Upper lobe of right lung (tissue), 1 donor: ENCODE results near the gene ADNP. TPM values are rescaled to one million over a fixed set of nuclear protein-coding genes. Genes with fewer than 3 reads are reported as not detected.

ENCODE experiments used
- ATAC-seq: fragments of 200-7000 bp; cut with Tn5 transposase; one replicate; pipeline ENCODE4 v1.9.1; 2020; ENCODE audit warnings: mild to moderate bottlenecking, moderate library complexity
- DNase-seq: peaks from one replicate; pipeline ENCODE4 v3.0.0-alpha.2; 2020
- H3K27ac ChIP-seq: fragments of 200-600 bp; one replicate; pipeline ENCODE4 v1.8.0; 2022
- H3K27me3 ChIP-seq: fragments of 200-600 bp; one replicate; pipeline ENCODE4 v1.8.0; 2022; ENCODE audit warnings: mild to moderate bottlenecking
- H3K36me3 ChIP-seq: fragments of 200-600 bp; one replicate; pipeline ENCODE4 v1.8.0; 2022
- H3K4me1 ChIP-seq: fragments of 200-600 bp; one replicate; pipeline ENCODE4 v1.8.0; 2022
- H3K4me3 ChIP-seq: fragments of 200-600 bp; one replicate; pipeline ENCODE4 v1.8.0; 2022; ENCODE audit warnings: mild to moderate bottlenecking
- H3K9me3 ChIP-seq: fragments of 200-600 bp; one replicate; pipeline ENCODE4 v1.8.0; 2022
- CTCF ChIP-seq: fragments of 200-600 bp; IDR thresholded peaks from one replicate; pipeline ENCODE4 v1.8.0; 2022; ENCODE audit warnings: antibody characterized with exemption
- intact Hi-C: fragments of 100-400 bp; cut with DNase I; formaldehyde crosslinking; loops from one replicate; pipeline ENCODE4 v1.11.0; 2022
- total RNA-seq: library from RNA; stranded (reverse); fragmentation: NEBNext Ultra II Directional; extraction: Animal tissue kit (Norgen Biotek cat#: 25700); gene quantifications from one replicate; pipeline ENCODE4 v1.2.1, GENCODE V29; 2021
- donor health status: DM: no; HTN: yes; CAD: no; lungs with severe emphysema.

ADNP gene
- total RNA-seq, 1 donor from 2014 or later, result 54.1 TPM

DNA sequence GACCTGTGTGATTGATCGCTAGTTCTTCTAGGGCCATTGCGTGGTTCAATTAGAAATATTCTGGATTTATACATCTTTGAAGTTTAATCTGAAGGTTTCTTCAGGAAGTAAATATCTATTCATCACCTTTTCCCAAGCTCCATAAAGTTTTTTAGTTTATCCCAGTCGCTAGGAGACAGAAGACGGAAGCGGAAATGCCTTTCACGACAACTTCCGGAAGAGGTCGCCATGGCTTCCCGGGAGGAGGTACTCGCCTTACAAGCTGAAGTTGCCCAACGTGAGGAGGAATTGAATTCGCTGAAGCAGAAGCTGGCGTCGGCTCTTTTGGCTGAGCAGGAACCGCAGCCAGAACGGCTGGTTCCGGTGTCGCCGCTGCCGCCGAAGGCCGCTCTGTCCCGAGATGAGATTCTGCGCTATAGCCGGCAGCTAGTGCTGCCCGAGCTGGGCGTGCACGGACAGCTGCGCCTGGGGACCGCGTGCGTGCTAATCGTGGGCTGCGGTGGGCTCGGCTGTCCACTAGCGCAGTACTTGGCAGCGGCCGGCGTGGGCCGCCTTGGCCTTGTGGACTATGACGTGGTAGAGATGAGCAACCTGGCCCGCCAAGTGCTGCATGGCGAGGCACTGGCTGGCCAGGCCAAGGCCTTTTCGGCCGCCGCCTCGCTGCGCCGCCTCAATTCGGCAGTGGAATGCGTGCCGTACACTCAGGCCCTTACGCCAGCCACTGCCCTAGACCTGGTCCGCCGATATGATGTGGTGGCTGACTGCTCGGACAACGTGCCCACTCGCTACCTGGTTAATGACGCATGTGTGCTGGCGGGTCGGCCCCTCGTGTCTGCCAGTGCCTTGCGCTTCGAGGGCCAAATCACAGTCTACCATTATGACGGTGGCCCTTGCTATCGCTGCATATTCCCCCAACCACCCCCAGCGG is 27.6 kb upstream of the ADNP start, which contains the start of gene MOCS3:
Gene MOCS3 (plus strand): TSS at position 204 of the 928 bp plus-strand sequence. CDS start 25 bp downstream, at position 229.
- ATAC-seq (peak; percentile 89), DNase-seq (peak; percentile 85)
- no peaks in the 10 kb centered on the region for H3K27me3 ChIP-seq
- H3K36me3 ChIP-seq, result peaks cover 12% of the 10 kb centered on the region
- peak; percentile 13 for TF ChIP-seq CTCF
- H3K4me3 ChIP-seq, result peak within 1 kb of the TSS; percentile 77
- peaks cover 32% of the 10 kb centered on the region for H3K4me1 ChIP-seq
- H3K9me3 ChIP-seq, result no peaks in the 10 kb centered on the region
- H3K27ac ChIP-seq, result peak within 1 kb of the TSS; percentile 97
- intact Hi-C loops, result no loop called here

DNA sequence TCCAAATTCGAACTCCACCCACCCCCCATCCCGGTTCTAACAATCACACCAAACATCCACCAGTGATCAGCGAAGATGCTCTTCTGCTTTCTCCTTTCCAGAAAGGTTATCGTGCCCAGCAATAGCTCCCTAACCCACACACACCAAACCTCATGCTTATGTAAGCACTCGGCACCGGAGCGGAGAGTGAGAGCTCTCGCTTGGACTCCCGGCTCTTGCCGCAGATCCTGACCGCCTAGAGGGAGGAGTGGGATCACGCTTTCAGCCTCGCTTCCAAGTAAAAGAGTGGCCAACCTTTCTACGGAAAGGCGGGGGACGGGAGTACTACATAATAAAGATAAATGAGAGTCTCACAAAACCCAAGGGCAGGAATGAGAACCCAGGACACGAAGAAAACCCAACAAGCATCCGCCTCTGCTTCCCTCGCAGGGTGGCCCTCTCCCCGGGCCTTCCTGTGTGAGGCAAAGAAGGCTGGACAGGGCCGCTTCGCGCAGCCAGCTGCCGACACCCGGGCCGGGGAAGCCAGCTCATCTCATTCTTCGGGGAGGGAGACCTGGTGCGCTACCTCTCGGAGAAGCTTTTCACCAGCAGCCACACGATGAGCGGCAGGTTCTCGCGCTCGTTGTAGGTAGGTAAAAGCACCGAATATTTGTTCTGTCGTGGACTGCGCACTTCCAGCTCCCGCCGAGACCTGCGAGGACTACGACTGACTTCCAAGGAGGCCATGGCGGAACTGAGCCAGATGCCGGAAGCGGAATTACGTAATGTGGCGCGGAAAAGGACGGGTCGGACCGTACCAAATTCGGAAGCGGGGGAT is 26.8 kb upstream of the ADNP start, which contains the start of gene DPM1:
Gene DPM1 (minus strand): TSS at position 735 of the 817 bp plus-strand sequence. CDS start 9 bp downstream, at position 726.
- Histone ChIP-seq H3K36me3 (peaks cover 19% of the 10 kb centered on the region), H3K4me1 (peaks cover 32% of the 10 kb centered on the region), H3K4me3 (peak within 1 kb of the TSS; percentile 77), H3K27ac (peak within 1 kb of the TSS; percentile 97), H3K9me3 (no peaks in the 10 kb centered on the region), H3K27me3 (no peaks in the 10 kb centered on the region)
- DNase-seq (peak; percentile 90), ATAC-seq (peak; percentile 89)
- intact Hi-C loops, result no loop called here
- TF ChIP-seq CTCF, result no peak

DNA sequence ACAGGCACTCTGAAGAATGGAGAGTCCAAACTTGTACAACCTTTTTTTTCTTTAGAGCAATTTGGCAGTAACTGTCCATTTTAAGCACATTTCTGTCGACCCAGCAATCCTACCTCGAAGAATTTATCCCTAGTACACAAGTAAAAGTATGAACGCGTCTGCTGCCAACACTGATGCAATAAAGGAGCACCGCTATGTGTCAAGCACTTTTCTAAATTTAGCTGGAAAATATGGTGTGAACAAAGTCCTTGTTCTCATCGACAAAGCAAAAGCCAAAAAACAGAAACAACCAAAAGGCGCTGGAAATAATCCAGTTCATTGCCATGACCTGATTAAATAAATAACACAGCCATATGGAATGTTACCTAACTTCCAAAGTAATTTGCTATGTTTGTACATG is 26.0 kb upstream of the ADNP start:
- no peak for DNase-seq

GRCh38 chr20:50953821-50954220 is 22.6 kb upstream of the ADNP start:
- Histone ChIP-seq H3K36me3 (peaks cover 61% of the 10 kb centered on the region), H3K27me3 (no peaks in the 10 kb centered on the region)
- intact Hi-C loops, result no loop called here

More for the DNA sequence above, 26.0 kb upstream of the ADNP start:
- no peaks in the 10 kb centered on the region for H3K9me3 ChIP-seq
- intact Hi-C loops, result no loop called here
- TF ChIP-seq CTCF, result no peak
- no peak for ATAC-seq
- H3K27ac ChIP-seq, result peak overlapping the region; percentile 97
- peaks cover 32% of the 10 kb centered on the region for H3K4me1 ChIP-seq
- peaks cover 27% of the 10 kb centered on the region for H3K36me3 ChIP-seq
- peak overlapping the region; percentile 77 for H3K4me3 ChIP-seq
- H3K27me3 ChIP-seq, result no peaks in the 10 kb centered on the region

More at GRCh38 chr20:50953821-50954220, 22.6 kb upstream of the ADNP start:
- no peak for TF ChIP-seq CTCF
- Histone ChIP-seq H3K4me1 (peaks cover 14% of the 10 kb centered on the region), H3K27ac (no peak overlapping the region), H3K9me3 (no peaks in the 10 kb centered on the region), H3K4me3 (no peak overlapping the region)
- DNase-seq (no peak), ATAC-seq (no peak)
